Prostate gland (tissue), 2 donors: ENCODE results near the gene GLP2R.

Experiments used
- POLR2A ChIP-seq: fragments of 450-650 bp; IDR thresholded peaks from one replicate; pipeline ENCODE4 v1.6.1; 2016; ENCODE audit warnings: antibody characterized with exemption, mild to moderate bottlenecking
- POLR2AphosphoS5 ChIP-seq: sonication (generic); formaldehyde crosslinking; IDR thresholded peaks from one replicate; pipeline ENCODE4 v1.6.1; 2017; ENCODE audit warnings: antibody characterized with exemption
- TF ChIP-seq, protein P1 (sequence below), 4 experiments: fragments of 200-600 bp in 2 of 4; fragments of 450-650 bp in 2 of 4; sonication (generic) in 2 of 4; IDR thresholded peaks; 1 replicate in 3 of 4; 2 replicates in 1 of 4; pipeline ENCODE4 v1.5.1; 2016 to 2019; ENCODE audit warnings: antibody characterized with exemption in 4 of 4, mild to moderate bottlenecking in 2 of 4, moderate library complexity in 2 of 4

DNA sequence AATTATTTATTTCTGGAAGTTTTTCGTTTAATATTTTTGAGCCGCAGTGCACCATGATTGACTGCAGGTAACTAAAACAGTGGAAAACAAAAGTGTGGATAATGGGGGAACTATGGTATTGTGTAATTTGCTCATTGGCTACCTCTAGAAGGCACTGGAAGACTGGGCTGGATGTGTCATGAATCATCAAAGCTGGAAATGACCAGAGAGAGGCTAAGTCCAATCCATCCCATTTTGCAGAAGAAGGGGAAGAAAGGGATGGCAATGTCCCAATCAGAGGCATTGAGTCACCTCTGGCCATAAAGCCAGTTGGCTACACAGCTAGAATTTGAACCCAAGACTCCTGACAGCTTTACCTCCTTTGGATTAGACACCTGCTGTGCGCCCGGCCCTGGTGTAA is 29.3 kb downstream of the GLP2R start:
- TF ChIP-seq, protein P1, sequence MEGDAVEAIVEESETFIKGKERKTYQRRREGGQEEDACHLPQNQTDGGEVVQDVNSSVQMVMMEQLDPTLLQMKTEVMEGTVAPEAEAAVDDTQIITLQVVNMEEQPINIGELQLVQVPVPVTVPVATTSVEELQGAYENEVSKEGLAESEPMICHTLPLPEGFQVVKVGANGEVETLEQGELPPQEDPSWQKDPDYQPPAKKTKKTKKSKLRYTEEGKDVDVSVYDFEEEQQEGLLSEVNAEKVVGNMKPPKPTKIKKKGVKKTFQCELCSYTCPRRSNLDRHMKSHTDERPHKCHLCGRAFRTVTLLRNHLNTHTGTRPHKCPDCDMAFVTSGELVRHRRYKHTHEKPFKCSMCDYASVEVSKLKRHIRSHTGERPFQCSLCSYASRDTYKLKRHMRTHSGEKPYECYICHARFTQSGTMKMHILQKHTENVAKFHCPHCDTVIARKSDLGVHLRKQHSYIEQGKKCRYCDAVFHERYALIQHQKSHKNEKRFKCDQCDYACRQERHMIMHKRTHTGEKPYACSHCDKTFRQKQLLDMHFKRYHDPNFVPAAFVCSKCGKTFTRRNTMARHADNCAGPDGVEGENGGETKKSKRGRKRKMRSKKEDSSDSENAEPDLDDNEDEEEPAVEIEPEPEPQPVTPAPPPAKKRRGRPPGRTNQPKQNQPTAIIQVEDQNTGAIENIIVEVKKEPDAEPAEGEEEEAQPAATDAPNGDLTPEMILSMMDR (IDR thresholded peaks at IDR 0.05): no peak
- TF ChIP-seq POLR2A (no peak), POLR2AphosphoS5 (no peak)
